SK-N-SH (cell line): ENCODE measurements around the gene GTF3C2. TPM values are rescaled to one million over a fixed set of nuclear protein-coding genes. Genes with fewer than 3 reads are reported as not detected.

Experiments used
- CTCF ChIA-PET: fragments of 300-600, 350-600 bp; formaldehyde crosslinking; extraction: SDS; loops from one replicate; lab custom pipeline; 2021; lab: Yijun Ruan, JAX
- POLR2A ChIA-PET: fragments of 350-600 bp; sonication (Branson Sonifier 250); formaldehyde crosslinking; extraction: SDS; loops from one replicate; lab custom pipeline; 2020; ENCODE audit warnings: antibody characterized with exemption, inconsistent platforms; lab: Yijun Ruan, JAX
- DNase-seq: peaks from one replicate; pipeline ENCODE4 v3.0.0; 2012
- H2AFZ ChIP-seq: fragments of 200-600 bp; sonication (generic); 2 replicates; pipeline ENCODE4 v1.8.1; 2016; ENCODE audit warnings: antibody characterized with exemption, mild to moderate bottlenecking, low read depth
- H3F3A ChIP-seq: fragments of 200-600 bp; sonication (generic); replicated peaks from 2 replicates; pipeline ENCODE3; 2016; ENCODE audit warnings: antibody characterized with exemption, mild to moderate bottlenecking; ENCODE audit not compliant: insufficient read depth
- H3K27ac ChIP-seq, 2 experiments: fragments of 200-500 bp in 1 of 2; fragments of 200-600 bp in 1 of 2; sonication (Bioruptor generic) in 1 of 2; sonication (generic), shearing (Covaris generic) in 1 of 2; 2 replicates each; pipeline versions ENCODE4 v1.5.1 to v1.6.1; 2014 to 2016; ENCODE audit warnings: low read depth in 2 of 2, inconsistent platforms in 1 of 2, low read length in 1 of 2, mild to moderate bottlenecking in 1 of 2, mixed read lengths in 1 of 2
- H3K27me3 ChIP-seq: fragments of 200-600 bp; sonication (generic), shearing (Covaris generic); 2 replicates; pipeline ENCODE4 v1.6.1; 2016; ENCODE audit warnings: mixed run types; ENCODE audit not compliant: insufficient read depth
- H3K36me3 ChIP-seq, 2 experiments: fragments of 200-500 bp in 1 of 2; fragments of 200-600 bp in 1 of 2; sonication (Bioruptor generic) in 1 of 2; sonication (generic) in 1 of 2; replicated peaks in 1 of 2; 2 replicates each; pipeline versions ENCODE3 to v1.5.1; 2014 to 2016; ENCODE audit warnings: low read length in 1 of 2, mild to moderate bottlenecking in 1 of 2; ENCODE audit not compliant: insufficient read depth in 2 of 2, control insufficient read depth in 1 of 2
- H3K4me1 ChIP-seq, 2 experiments: fragments of 200-500 bp in 1 of 2; fragments of 200-600 bp in 1 of 2; sonication (Bioruptor generic) in 1 of 2; sonication (generic), shearing (Covaris generic) in 1 of 2; 2 replicates each; pipeline versions ENCODE4 v1.5.1 to v1.6.1; 2014 to 2016; ENCODE audit warnings: low read depth in 1 of 2, low read length in 1 of 2, mixed run types in 1 of 2; ENCODE audit not compliant: insufficient read depth in 2 of 2, control insufficient read depth in 1 of 2
- H3K4me2 ChIP-seq: fragments of 200-600 bp; sonication (generic), shearing (Covaris generic); 2 replicates; pipeline ENCODE4 v1.6.1; 2017; ENCODE audit warnings: mixed run types
- H3K4me3 ChIP-seq, 2 experiments: fragments of 200-500 bp in 1 of 2; fragments of 200-600 bp in 1 of 2; sonication (Bioruptor generic) in 1 of 2; sonication (generic), shearing (Covaris generic) in 1 of 2; 2 replicates each; pipeline versions ENCODE4 v1.5.1 to v1.8.1; 2014 to 2016; ENCODE audit warnings: low read depth in 2 of 2, inconsistent platforms in 1 of 2, low read length in 1 of 2, mild to moderate bottlenecking in 1 of 2, mixed read lengths in 1 of 2, moderate library complexity in 1 of 2
- H3K79me2 ChIP-seq: fragments of 200-600 bp; sonication (generic); 2 replicates; pipeline ENCODE4 v1.8.1; 2017; ENCODE audit warnings: mild to moderate bottlenecking; ENCODE audit not compliant: insufficient read depth
- H3K9ac ChIP-seq: fragments of 200-600 bp; sonication (generic); 2 replicates; pipeline ENCODE4 v1.6.1; 2017; ENCODE audit warnings: mixed run types
- H3K9me2 ChIP-seq: fragments of 200-600 bp; sonication (generic); 2 replicates; pipeline ENCODE4 v1.6.1; 2017; ENCODE audit warnings: mixed run types
- H3K9me3 ChIP-seq: fragments of 200-600 bp; sonication (generic); 2 replicates; pipeline ENCODE4 v1.6.1; 2017; ENCODE audit warnings: mixed run types, mild to moderate bottlenecking, moderate library complexity
- H4K20me1 ChIP-seq: fragments of 200-600 bp; sonication (generic); 2 replicates; pipeline ENCODE4 v1.6.1; 2017; ENCODE audit warnings: mild to moderate bottlenecking, mixed run types; ENCODE audit not compliant: insufficient read depth
- EZH2phosphoT487 ChIP-seq: fragments of 200-600 bp; sonication (generic); IDR thresholded peaks from 2 replicates; pipeline ENCODE4 v1.6.1; 2017; ENCODE audit warnings: low read depth, mixed run types, mild to moderate bottlenecking, antibody characterized with exemption, moderate library complexity, borderline replicate concordance
- MXI1 ChIP-seq: IDR thresholded peaks from 2 replicates; pipeline ENCODE4 v1.6.1; 2012; ENCODE audit warnings: mild to moderate bottlenecking, low read depth, low read length, improper control_type of control experiment
- NFIC ChIP-seq: IDR thresholded peaks from 2 replicates; pipeline ENCODE4 v1.4.0; 2012; ENCODE audit warnings: borderline replicate concordance
- NRF1 ChIP-seq: IDR thresholded peaks from 2 replicates; pipeline ENCODE4 v1.6.1; 2012; ENCODE audit warnings: low read depth, mild to moderate bottlenecking, low read length
- PBX3 ChIP-seq: IDR thresholded peaks from 2 replicates; pipeline ENCODE4; 2012
- RAD21 ChIP-seq: IDR thresholded peaks from 2 replicates; pipeline ENCODE4 v1.6.1; 2012; ENCODE audit warnings: mild to moderate bottlenecking, low read length
- RFX5 ChIP-seq: IDR thresholded peaks from 2 replicates; pipeline ENCODE4 v1.6.1; 2012; ENCODE audit warnings: mild to moderate bottlenecking, improper control_type of control experiment, low read length
- RXRA ChIP-seq: IDR thresholded peaks from 2 replicates; pipeline ENCODE4 v1.4.0; 2012; ENCODE audit warnings: low read depth, mild to moderate bottlenecking, borderline replicate concordance
- TCF12 ChIP-seq: IDR thresholded peaks from 2 replicates; pipeline ENCODE4 v1.4.0; 2012
- TEAD4 ChIP-seq: IDR thresholded peaks from 2 replicates; pipeline ENCODE4 v1.4.0; 2012; ENCODE audit warnings: mild to moderate bottlenecking, borderline replicate concordance; ENCODE audit not compliant: insufficient read depth
- YY1 ChIP-seq: IDR thresholded peaks from 2 replicates; pipeline ENCODE4 v1.4.0; 2012; ENCODE audit warnings: low read depth, mild to moderate bottlenecking
- WGBS: methylation state at CpG from one replicate; pipeline ENCODE4 v1.1.6; 2017; ENCODE audit warnings: low lambda C conversion rate; 5-methylcytosine and 5-hydroxymethylcytosine counted together
- polyA plus RNA-seq, 3 experiments: library from polyadenylated mRNA; depleted of rRNA; stranded (reverse); fragments of >200 nt; gene quantifications; 2 replicates each; pipeline ENCODE4 v1.2.3, GENCODE V29; 2012
- TF ChIP-seq, protein P1 (sequence below): IDR thresholded peaks from 2 replicates; pipeline ENCODE4 v1.6.1; 2012; ENCODE audit warnings: mild to moderate bottlenecking, low read depth, low read length, moderate library complexity
- TF ChIP-seq, protein P2 (sequence below): IDR thresholded peaks from 2 replicates; pipeline ENCODE4 v1.4.0; 2012; ENCODE audit warnings: low read depth, borderline replicate concordance
- TF ChIP-seq, protein P3 (sequence below): fragments of 200-600 bp; sonication (generic); IDR thresholded peaks from 2 replicates; pipeline ENCODE4 v1.6.1; 2017; ENCODE audit warnings: antibody characterized with exemption, mild to moderate bottlenecking, moderate library complexity
- TF ChIP-seq, protein P4 (sequence below): fragments of 150-350 bp; IDR thresholded peaks from 2 replicates; pipeline ENCODE4 v1.6.1; 2017; ENCODE audit warnings: antibody characterized with exemption, low read length, low read depth, borderline replicate concordance

The GTF3C2 gene
- polyA plus RNA-seq, 1 of the 3 experiments (the other 2 are of a cell fraction), result 65.8 TPM

GRCh38 chr2:27308359-27308881, 48.1 kb downstream of the GTF3C2 start, which contains the start of gene UCN:
TSS of gene UCN (minus strand) at chr2:27308445. CDS start at chr2:27307895, 550 bp downstream.
- Histone ChIP-seq H4K20me1 (peaks cover 10% of the 10 kb centered on the region; the same call in 1 of the 2 replicates), H3K9ac (no peak within 1 kb of the TSS), H3K27me3 (peaks cover 15% of the 10 kb centered on the region; the same call in 1 of the 2 replicates), H3K9me2 (no peaks in the 10 kb centered on the region), H3K79me2 (no peaks in the 10 kb centered on the region), H3K4me3 (no peak within 1 kb of the TSS; a peak in 1 of 4 replicates), H3F3A (peaks cover 4% of the 10 kb centered on the region), H3K4me2 (no peak within 1 kb of the TSS), H2AFZ (no peak within 1 kb of the TSS), H3K36me3 (peaks cover 5 to 7% of the 10 kb centered on the region in 2 experiments), H3K4me1 (peaks cover 0 to 18% of the 10 kb centered on the region in 2 experiments; a peak in 1 of 4 replicates), H3K27ac (no peak within 1 kb of the TSS), H3K9me3 (no peaks in the 10 kb centered on the region)
- TF ChIP-seq MXI1 (0 out of 2 replicates have a peak, but pooled peaks have one; percentile 31), RFX5 (no peak)
- TF ChIP-seq, protein P1, sequence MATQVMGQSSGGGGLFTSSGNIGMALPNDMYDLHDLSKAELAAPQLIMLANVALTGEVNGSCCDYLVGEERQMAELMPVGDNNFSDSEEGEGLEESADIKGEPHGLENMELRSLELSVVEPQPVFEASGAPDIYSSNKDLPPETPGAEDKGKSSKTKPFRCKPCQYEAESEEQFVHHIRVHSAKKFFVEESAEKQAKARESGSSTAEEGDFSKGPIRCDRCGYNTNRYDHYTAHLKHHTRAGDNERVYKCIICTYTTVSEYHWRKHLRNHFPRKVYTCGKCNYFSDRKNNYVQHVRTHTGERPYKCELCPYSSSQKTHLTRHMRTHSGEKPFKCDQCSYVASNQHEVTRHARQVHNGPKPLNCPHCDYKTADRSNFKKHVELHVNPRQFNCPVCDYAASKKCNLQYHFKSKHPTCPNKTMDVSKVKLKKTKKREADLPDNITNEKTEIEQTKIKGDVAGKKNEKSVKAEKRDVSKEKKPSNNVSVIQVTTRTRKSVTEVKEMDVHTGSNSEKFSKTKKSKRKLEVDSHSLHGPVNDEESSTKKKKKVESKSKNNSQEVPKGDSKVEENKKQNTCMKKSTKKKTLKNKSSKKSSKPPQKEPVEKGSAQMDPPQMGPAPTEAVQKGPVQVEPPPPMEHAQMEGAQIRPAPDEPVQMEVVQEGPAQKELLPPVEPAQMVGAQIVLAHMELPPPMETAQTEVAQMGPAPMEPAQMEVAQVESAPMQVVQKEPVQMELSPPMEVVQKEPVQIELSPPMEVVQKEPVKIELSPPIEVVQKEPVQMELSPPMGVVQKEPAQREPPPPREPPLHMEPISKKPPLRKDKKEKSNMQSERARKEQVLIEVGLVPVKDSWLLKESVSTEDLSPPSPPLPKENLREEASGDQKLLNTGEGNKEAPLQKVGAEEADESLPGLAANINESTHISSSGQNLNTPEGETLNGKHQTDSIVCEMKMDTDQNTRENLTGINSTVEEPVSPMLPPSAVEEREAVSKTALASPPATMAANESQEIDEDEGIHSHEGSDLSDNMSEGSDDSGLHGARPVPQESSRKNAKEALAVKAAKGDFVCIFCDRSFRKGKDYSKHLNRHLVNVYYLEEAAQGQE, result peak; percentile 97
- CTCF ChIA-PET, result interaction anchor here (0.9 to 8.3 kb wide), 8 partner anchors 12 to 346 kb away, joined by 3 to 123 read pairs (median 4); no protein-coding TSS in a partner anchor
- DNase-seq, result peak; percentile 82
- WGBS, result 70% methylated on average over 22 of the region's 25 CpGs
- POLR2A ChIA-PET, result interaction anchor here (1.1 to 1.7 kb wide), 3 partner anchors 14 to 212 kb away, joined by 3 to 5 read pairs (median 5); partner anchors contain the start of gene GTF3C2

DNA sequence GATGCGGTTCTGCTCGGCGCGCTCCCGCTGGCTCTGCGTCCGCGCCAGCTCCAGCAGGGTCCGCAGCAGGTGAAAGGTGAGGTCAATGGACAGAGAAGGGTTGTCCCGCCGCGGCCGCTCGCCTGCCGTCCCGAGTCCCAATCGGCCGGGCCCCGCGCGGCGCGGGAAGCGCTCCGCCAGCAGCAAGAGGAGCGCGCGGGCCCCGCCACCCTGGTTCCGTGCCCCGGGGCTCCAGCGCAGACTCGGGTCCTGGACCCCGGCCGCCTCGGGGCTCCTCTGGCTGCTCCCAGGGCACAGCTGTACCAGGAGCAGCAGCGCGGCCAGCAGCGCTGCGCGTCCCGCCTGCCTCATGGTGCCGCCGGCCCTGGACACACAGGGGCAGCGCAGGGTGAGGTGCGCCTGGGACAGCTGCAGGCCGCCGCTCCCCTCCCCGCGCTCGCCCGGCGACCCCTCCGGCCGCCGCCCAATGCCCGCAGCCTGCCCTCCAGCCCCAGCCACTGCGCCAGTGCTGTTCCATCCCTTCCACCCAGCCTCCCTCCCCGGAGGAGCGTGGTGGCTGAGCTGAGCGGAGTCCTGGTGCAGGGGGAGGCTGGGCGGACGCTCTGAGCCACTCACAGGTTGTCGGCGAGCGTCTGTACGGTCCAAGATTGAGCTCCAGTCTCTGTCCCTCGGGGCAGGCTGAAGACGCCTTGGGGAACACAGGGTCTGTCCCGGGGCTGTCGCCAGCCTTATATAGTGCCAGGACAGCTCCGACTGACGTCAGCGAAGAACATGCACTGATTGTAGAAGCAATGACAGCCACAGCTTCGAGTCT, 48.8 kb downstream of the GTF3C2 start:
- no peaks in the 10 kb centered on the region for H3K79me2 ChIP-seq
- no peaks in the 10 kb centered on the region for H3K9me3 ChIP-seq
- H3K9me2 ChIP-seq, result no peaks in the 10 kb centered on the region
- 29% methylated on average over 25 of the region's 75 CpGs for WGBS
- no peak overlapping the region; a peak in 1 of 4 replicates for H3K4me3 ChIP-seq
- H3K4me2 ChIP-seq, result no peak overlapping the region
- peaks cover 0 to 18% of the 10 kb centered on the region in 2 experiments; a peak in 1 of 4 replicates for H3K4me1 ChIP-seq
- H3F3A ChIP-seq, result peaks cover 4% of the 10 kb centered on the region
- H3K27ac ChIP-seq, result no peak overlapping the region
- H3K9ac ChIP-seq, result no peak overlapping the region
- DNase-seq, result peak; percentile 84
- H4K20me1 ChIP-seq, result peaks cover 10% of the 10 kb centered on the region; the same call in 1 of the 2 replicates
- ChIA-PET POLR2A (interaction anchor here (1.1 to 1.7 kb wide), 3 partner anchors 14 to 211 kb away, joined by 3 to 5 read pairs (median 5); partner anchors contain the start of gene GTF3C2), CTCF (interaction anchor here (0.6 to 8.3 kb wide), 11 partner anchors 12 to 346 kb away, joined by 3 to 123 read pairs (median 3); no protein-coding TSS in a partner anchor)
- H2AFZ ChIP-seq, result no peak overlapping the region
- peaks cover 15% of the 10 kb centered on the region; the same call in 1 of the 2 replicates for H3K27me3 ChIP-seq
- H3K36me3 ChIP-seq, result peaks cover 5 to 7% of the 10 kb centered on the region in 2 experiments
- no peak for TF ChIP-seq TEAD4
- no peak for TF ChIP-seq RXRA
- TF ChIP-seq, protein P2, sequence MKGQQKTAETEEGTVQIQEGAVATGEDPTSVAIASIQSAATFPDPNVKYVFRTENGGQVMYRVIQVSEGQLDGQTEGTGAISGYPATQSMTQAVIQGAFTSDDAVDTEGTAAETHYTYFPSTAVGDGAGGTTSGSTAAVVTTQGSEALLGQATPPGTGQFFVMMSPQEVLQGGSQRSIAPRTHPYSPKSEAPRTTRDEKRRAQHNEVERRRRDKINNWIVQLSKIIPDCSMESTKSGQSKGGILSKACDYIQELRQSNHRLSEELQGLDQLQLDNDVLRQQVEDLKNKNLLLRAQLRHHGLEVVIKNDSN, result no peak
- no peak for TF ChIP-seq RAD21
- TF ChIP-seq MXI1, result no peak; the same call in 1 of the 2 replicates
- no peak for TF ChIP-seq NFIC
- TF ChIP-seq YY1, result no peak
- TF ChIP-seq EZH2phosphoT487, result no peak
- TF ChIP-seq, protein P3, sequence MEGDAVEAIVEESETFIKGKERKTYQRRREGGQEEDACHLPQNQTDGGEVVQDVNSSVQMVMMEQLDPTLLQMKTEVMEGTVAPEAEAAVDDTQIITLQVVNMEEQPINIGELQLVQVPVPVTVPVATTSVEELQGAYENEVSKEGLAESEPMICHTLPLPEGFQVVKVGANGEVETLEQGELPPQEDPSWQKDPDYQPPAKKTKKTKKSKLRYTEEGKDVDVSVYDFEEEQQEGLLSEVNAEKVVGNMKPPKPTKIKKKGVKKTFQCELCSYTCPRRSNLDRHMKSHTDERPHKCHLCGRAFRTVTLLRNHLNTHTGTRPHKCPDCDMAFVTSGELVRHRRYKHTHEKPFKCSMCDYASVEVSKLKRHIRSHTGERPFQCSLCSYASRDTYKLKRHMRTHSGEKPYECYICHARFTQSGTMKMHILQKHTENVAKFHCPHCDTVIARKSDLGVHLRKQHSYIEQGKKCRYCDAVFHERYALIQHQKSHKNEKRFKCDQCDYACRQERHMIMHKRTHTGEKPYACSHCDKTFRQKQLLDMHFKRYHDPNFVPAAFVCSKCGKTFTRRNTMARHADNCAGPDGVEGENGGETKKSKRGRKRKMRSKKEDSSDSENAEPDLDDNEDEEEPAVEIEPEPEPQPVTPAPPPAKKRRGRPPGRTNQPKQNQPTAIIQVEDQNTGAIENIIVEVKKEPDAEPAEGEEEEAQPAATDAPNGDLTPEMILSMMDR, result no peak
- no peak for TF ChIP-seq NRF1
- TF ChIP-seq, protein P4, sequence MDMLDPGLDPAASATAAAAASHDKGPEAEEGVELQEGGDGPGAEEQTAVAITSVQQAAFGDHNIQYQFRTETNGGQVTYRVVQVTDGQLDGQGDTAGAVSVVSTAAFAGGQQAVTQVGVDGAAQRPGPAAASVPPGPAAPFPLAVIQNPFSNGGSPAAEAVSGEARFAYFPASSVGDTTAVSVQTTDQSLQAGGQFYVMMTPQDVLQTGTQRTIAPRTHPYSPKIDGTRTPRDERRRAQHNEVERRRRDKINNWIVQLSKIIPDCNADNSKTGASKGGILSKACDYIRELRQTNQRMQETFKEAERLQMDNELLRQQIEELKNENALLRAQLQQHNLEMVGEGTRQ, result no peak
- TF ChIP-seq PBX3, result no peak
- no peak for TF ChIP-seq TCF12
